ENCODE results near the gene FOXN1. TPM values are rescaled to one million over a fixed set of nuclear protein-coding genes. Genes with fewer than 3 reads are reported as not detected.
A peak's percentile ranks its signal among the peaks of the same experiment; 100 is the strongest.
"Not testable (repeated sequence)": the region's sequence is repeated elsewhere in the genome, so short reads cannot be mapped to it uniquely, and the experiment has no call there.

FOXN1 gene
- total RNA-seq, 1 donor from 2014 or later, result not detected

DNA sequence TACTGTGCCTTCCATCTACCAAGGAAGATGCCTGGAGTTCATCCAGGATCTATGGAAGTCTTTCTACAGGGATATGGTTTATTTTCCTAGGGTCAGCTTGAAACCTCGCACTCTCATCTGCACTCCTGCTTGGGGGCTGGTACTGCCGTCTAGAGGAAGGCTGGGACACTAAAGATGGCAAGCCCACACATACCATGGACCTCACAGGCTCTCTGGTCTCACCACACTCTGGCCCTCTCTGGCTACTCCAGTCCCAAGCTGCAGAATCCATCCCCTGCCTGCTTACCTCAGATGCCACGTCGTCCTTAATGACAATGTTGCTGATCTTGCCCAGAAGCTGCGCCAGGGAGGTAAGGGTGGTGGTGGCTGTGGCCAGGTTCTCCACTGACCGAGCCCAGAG is 48.4 kb downstream of the FOXN1 start:
- intact Hi-C loops (cut with DNase I), result no loop called here
- no peak for ATAC-seq
- no peak for DNase-seq (ENCODE audit: low spot score)

DNA sequence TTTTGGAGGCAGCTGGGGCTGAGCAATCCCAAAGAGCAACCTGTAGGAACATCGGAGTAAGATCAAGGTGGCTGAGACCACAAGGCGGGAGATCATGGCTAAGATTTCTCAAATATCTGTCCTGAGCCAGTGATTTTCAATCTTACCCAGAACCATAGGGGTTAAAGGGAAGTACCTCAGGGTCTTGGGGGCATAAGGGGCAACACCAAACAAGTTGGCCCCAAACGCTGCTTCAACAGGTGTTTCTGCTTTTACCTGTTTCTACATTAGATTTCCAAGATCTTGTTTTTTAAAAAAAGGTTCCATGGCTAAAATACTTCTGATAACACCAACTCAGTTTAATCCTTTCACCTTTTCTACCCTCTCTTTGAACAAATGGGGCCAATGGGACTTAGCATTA is 48.9 kb downstream of the FOXN1 start:
- intact Hi-C loops (cut with DNase I), result no loop called here
- ATAC-seq, result no peak
- no peak for DNase-seq (ENCODE audit: low spot score)

DNA sequence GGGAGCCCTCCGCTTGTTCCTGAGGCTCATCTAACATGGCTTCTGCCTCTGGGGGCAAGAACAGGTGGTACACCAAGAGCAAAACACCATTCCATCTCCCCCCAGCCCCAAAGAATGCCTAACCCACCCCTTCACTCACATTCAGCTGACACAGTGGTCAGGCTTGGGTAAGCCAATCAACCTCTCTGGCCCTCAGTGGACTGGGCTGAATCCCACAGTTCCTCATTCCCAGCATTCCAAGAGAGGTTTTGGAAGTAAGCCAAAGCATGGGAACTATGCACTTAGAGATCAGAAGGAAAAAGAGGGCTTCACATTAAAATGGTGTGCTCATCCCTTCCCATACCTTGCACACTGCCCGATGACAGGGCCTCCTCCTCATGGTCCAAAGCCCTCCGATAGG is 57.3 kb downstream of the FOXN1 start:
- ATAC-seq (no peak), DNase-seq (ENCODE audit: low spot score) (no peak)
- intact Hi-C loops (cut with DNase I), result no loop called here

DNA sequence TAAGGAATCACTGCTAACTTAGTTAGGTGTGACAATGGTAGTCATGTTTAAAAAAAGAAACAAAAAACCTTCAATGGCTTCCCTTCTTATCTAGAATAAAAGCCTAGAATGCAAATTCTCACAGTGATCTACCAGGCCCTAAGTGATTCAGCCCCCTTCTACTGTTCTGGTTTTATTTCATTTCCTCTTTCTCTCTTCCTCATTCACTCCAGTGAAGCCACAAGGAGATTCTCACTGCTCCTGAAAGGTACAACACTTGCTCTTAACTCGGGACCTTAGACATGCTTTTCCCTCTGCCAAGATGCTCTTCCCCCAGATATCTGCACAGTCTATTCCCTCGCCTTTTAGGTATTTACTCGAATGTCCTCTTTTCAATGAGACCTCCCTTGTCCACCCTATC is 61.5 kb downstream of the FOXN1 start:
- intact Hi-C loops (cut with DNase I), result no loop called here
- ATAC-seq (no peak), DNase-seq (ENCODE audit: low spot score) (no peak)

DNA sequence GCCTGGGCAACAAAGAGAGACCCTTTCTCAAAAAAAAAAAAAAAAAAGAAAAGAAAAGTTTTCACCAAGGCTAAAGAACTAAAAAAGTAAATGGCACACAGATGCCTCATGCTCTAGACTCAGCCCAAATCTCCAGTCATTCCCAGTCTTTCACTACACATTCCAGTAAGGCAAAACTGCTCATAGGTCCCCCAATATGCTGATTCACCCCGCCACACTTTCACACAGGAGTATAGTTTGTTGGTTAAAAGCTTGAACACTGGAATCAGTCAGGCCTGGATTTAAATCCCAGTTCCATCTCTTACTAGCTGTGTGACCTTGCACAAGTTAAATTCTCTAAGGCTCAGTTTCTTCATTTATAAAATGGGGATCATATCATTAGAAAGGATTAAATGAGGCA is 63.3 kb downstream of the FOXN1 start:
- intact Hi-C loops (cut with DNase I), result no loop called here
- DNase-seq (ENCODE audit: low spot score) (no peak), ATAC-seq (no peak)

DNA sequence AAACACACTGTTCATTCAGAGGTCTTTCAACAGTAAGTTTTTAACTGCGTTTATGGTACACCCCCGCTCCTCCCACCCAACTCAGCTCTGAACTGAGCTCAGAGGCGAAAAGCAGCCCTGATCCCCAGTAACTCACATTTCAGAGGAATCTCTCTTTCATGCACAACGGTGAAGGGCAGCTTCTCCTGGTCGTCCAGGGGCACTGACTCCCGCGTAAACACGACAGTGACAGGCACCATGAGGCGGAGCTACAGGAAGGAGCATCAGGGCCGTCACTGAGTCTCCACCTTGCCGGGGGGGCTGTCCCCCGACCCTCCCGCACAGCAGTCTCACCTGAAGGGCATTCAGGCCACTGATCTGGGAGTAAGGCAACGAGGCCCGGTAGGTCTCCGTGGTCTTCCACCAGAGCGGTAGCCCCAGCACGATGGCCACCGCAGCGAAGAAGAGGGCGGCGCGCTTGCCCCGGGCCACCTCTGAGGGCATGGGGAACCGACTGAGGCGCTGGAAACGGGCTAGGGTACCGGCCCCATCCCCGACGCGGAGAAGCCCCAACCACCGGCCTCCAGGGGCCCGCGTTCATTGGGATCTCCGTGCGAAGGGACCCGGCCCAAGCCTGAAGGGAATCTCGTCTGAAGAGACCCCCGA is 64.7 kb downstream of the FOXN1 start:
- DNase-seq (ENCODE audit: low spot score), result no peak
- ATAC-seq, result peak; percentile 41
- intact Hi-C loops (cut with DNase I), result no loop called here

DNA sequence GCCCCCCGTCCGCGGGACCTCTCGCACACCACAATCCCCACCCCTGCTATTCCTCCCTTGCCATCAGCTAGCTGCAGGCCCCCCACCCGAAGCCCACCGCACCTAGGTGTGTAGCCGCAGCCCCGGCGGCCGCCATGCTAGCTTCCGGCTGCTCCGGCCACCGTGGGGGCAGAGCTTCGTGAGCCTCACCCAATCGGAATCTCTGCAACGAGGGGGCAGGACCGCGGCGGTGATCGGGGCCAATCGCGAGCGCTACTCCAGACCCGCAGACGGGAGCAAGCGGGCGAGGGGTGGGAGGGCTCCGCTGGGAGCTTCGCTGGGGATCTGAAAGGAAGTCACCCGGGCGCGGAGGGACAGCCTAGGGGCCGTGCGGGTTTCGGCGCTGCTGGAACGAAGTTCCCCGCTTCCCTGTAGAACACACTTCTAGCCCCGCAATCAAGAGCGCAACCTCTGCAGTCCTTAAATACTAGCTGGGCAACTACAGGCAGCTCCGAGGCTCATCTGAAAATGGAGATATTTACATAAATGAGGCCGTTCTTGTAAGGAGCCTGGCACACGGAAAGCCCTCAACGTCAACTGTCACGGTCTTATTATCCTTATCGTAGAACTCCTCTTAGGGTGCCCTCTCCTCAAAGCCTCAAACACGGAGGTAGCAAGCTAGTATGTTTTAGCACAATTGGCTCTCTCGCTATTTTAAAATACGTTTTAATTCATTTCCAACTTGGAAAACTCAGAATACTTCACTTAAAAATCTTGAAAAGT is 65.4 kb downstream of the FOXN1 start, which contains the start of gene PIGS:
Gene PIGS, minus strand, starts transcription at position 164 of the 762 bp plus-strand sequence. Its CDS starts 28 bp downstream, at position 136.
- peak; percentile 99 for ATAC-seq
- intact Hi-C loops (cut with DNase I), result no loop called here

DNA sequence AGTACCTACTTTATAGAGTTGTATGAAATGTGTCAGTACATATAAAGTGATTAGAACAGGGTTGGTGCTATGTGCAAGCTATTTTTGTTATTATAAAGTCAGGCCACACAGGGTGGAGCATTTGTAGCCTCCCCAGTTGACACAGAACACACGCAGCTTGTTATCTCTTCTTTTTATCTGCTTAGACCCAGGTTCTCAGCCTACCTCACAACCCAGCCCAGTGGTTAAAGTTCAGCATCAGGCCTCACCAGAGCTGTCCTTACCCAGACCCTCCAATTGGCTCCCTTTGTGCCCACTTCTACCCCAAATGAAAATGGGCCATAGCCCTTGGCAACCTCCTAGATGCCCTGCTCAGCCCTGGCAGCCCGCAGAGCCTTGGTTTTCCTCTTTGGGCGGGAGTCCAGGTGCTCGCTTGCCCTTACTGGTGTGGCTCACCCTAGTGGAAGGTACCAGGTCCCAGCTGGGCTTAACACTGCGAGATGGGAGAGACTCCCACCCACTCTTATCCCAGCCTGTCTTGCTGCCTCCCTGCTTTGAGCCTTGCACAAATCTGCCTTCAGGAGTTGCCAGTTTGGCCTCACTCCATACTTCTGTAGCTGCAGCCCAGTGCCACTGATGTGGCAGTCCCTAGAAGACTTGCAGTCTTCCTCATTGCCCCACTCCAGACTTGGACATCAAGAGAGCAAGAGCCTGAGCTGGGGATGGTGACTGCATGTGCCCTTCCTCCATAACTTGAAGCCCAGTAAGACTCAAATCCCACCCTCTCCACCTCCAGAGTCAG is 66.3 kb downstream of the FOXN1 start:
- no peak for DNase-seq (ENCODE audit: low spot score)
- no peak for ATAC-seq
- intact Hi-C loops (cut with DNase I), result no loop called here

More for the DNA sequence above, 65.4 kb downstream of the FOXN1 start, which contains the start of gene PIGS:
- peak; percentile 96 for DNase-seq (ENCODE audit: low spot score)

DNA sequence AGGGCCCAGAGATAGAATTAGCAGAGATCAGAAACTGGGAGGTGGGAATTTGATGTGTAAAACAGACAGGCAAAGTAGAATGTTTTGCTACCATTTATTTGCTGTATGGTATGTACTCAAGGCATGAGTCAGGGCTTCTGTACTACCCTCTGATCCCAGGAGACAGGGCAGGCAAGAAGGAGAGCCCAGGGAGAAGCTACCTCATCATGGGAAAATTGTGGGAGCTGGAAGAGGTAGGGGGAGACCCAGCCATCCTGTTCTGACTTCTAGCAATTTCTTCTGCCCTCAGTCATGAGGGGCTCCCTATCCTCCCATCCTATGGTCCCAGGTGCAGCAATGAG is 66.9 kb downstream of the FOXN1 start:
- DNase-seq (ENCODE audit: low spot score) (no peak), ATAC-seq (no peak)
- intact Hi-C loops (cut with DNase I), result no loop called here

DNA sequence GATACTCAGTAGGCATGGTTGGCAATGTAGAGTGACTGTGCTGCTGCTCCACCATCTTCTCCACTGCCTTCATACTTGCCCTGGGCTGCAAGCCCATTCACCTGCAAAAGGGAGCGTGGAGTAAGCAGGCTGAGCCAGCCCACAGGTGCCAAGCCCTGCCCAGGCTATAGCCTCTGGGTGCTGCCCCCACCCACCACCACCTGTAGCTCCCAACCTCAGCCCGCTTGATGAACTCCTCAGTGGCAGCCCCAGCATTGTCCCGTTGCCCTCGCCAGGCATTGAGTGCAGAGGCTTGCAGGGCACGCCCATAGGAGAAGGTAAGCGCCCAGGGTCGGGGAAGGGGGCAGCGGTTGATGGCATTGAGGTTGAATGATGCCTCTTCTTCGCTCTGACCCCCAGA is 67.4 kb downstream of the FOXN1 start:
- ATAC-seq (no peak), DNase-seq (ENCODE audit: low spot score) (no peak)
- intact Hi-C loops (cut with DNase I), result no loop called here

DNA sequence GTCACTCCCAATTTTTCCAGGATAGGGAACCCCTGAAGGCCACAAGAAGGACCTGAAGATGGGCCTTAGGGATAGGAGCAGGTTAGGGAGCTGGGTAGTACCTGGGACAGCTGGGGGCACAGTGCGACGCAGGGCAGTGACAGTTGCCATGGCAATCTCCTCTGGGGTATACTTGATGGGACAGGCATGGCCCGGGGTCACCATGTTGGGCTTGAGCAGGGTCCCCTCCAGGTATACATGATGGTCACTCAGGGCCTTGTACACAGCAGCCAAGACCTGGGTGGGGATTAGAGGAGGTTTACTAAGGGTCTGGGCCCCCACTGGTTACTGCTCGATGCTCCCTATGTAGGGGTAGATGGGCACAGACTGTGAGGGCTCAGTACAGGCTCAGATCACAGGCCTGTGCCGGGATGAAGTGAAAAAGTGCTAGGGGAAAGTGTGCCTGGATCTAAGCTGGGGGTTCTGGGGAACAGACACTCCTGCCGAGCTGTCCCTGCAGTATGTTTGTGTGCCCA is 67.9 kb downstream of the FOXN1 start:
- no peak for ATAC-seq
- intact Hi-C loops (cut with DNase I), result no loop called here
- no peak for DNase-seq (ENCODE audit: low spot score)

DNA sequence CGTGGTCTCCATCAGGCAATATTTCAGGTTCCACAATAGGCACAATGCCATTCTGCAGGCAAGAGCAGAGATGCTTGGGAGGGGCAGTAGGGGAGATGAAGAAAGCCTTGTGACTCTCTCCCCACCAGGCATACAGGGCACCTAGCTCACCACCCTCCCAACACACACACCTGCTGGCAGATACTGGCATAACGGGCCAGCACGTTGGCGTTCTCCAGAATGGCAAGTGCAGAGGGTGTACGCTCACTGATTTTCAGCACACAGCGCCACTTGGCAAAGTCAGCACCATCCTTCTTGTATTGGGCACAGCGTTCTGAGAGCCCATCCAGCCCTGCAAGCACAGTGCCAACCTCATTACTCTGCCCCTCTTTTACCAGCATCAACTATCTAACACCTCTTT is 68.4 kb downstream of the FOXN1 start:
- intact Hi-C loops (cut with DNase I), result no loop called here
- ATAC-seq, result no peak
- DNase-seq (ENCODE audit: low spot score), result no peak

DNA sequence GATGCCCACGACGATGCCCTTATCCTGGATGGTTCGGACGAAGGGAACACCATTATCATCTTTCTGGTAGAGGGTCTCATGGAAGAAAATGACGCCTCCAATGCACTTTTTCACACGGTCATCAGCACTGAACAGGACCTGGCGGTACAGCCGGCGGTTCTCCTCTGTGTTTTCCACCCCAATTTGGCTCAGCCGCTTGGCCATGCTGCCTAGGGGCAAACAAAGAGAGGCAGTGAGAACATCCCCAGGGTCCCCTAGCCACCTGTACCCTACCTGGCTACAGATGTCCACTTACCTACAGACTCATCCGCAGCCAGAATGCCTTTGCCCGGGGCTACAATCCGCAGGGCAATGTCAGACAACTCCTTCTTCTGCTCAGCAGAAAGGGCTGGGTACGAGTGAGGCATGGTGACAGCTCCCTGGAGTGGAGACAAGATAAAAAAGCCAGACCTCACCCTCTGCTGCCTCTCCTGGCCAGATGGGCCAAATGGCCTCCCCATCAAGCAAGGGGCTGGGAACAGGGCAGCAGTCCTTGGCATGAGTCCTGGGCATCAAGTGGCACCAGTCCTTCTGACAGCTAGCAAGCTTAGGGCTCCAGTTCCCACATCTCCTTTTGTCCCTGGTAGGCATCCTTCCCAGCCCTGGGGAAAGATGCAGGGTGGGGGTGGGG is 69.1 kb downstream of the FOXN1 start:
- ATAC-seq (no peak), DNase-seq (ENCODE audit: low spot score) (no peak)
- intact Hi-C loops (cut with DNase I), result no loop called here

DNA sequence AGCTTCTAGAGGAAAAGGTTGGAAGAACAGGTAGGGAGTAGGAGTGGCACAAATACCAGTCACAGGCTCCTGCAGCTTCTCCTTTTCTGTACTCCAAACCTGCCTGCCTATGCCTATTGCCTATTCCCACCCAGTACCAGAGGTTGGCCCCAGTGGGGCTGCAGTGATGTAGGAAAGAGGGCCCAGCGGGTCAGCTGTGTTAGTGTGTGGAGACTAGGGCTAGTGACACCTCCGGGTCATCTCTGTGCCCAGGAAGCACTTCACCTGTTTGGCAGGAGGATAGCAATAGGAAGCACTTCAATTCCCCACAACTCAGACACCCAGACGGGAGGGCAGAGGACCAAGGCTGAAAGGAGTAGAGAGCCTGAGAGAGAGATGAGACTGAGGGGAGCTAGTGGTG is 69.9 kb downstream of the FOXN1 start:
- intact Hi-C loops (cut with DNase I); DNase-seq (ENCODE audit: low spot score); ATAC-seq: not testable (repeated sequence)

DNA sequence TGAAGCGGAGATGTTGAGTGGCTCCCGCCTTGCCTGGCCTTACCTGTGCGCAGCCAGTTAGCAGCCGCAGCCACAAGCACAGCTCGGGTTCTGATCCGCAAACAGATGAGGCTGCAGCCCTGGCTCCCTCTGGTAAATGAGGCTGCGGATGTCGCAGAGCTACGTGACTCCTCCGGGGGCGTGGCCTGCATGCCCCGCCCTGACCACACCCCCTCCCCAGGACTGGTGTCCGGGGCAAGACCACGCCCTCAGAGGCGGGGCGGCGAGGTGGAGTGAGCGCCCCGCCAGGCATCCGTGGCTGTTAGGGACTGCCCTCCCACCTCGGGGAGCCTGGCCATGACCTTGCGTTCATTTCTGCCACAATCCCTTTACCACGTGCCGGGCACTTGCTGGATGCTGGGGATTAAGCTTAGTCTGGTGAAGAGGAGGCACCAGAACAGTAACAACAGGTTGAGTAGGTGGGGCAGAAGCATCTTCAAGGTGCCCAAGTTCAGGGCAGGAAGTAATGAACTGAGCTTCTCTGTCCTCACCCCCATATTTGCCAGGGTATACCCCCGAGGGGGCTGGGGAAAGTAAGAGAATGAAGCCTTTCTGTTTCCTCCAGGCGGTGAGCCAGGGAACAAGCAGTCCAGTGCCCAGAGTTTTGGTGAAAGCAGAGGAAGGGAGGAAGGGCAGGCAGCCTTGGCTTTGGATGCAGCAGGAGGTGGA is 70.8 kb downstream of the FOXN1 start, which contains the start of gene ALDOC:
Gene ALDOC, minus strand, starts transcription at position 138 of the 708 bp plus-strand sequence. CDS start 1,363 bp downstream, outside the sequence.
- ATAC-seq (peak; percentile 98), DNase-seq (ENCODE audit: low spot score) (peak; percentile 98)
- intact Hi-C loops (cut with DNase I), result no loop called here

DNA sequence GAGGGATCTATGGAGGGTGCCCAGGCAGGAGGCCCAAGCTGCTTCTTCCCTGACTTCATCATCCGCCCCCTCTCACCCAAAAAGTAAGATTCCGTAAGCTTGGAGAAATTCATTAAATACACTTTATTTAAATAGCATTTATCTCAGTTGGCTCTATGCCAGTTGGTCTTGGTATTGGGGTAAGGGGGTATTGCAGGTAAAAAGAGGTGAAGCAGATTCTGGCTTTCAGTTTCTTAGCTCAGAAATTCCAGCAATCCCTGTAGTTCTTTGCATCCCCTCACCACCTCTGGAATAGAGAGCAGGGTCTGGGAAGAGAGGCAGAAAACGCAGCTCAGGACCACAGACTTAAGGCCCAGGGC is 71.3 kb downstream of the FOXN1 start:
- intact Hi-C loops (cut with DNase I), result no loop called here
- ATAC-seq (no peak), DNase-seq (ENCODE audit: low spot score) (no peak)

DNA sequence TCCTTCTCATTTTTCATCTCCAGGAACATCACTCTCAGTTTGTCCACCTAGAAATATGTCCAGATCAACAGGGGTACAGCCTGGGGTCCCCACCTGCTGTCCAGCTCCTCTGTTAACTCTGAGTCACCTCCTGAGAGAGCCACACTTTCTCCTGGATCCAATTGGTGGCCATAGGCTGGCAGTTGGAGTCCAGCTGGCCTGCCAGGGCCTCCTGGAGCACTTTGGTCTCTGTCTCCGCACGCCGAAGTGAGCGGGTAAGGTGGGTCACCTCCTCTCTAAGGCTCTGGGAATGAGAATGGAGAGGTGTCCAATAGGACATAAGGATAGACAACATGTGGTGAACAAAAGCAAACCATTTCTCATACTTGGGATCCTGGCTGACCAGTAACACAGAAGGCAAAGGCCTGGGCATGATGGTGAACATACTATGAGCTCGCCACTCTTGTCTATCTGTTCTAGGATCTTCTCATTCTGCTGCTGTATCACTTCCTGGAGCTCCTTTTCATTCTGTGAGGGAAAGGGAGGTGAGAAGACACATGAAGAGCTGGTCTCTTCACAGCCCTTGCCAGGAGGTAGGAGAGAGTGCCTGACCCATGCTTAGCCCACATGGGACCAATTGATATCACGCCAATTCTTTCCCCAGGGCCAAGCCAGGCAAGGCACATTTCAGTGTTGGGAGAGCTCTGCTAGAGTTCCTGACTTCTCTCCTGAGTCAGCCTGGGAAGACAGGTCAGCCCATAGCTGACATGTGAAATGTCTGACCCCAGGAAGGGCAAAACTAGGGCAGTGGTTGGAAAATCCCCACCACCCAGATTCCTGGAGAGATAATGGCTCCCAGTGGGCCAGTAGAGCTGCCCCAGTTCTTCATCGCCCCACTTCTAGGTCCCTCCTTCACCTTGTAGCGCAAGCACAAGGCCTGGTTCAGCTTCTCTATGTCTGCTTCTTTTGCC is 72.4 kb downstream of the FOXN1 start:
- no peak for DNase-seq (ENCODE audit: low spot score)
- no peak for ATAC-seq
- intact Hi-C loops (cut with DNase I), result no loop called here

DNA sequence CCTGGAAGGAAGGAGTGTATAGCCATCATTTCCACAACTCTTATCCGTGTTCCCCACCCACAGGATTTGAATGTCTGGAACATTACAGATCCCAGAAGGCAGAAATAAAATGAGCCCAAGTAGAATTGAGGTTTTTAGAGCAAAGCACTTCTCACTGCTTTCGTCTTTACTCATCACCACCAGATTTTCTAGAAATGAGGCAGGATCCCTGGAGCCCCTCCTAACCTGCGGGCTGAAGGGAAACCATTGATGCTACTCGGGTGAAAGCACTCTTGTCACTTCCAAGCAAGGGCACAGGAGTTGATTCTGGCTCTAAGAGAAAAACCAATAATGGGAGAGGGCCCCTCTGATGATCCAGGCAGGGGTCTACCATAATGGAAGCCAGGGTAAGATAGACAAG is 73.4 kb downstream of the FOXN1 start:
- intact Hi-C loops (cut with DNase I), result no loop called here
- ATAC-seq (no peak), DNase-seq (ENCODE audit: low spot score) (no peak)
